Suppressor macrophage treated with lipopolysaccharide for 4 hours (primary cell): Measurements from ENCODE around the gene ASPA.
"Not testable (repeated sequence)": the region's sequence is repeated elsewhere in the genome, so short reads cannot be mapped to it uniquely, and the experiment has no call there.

Source experiments
- DNase-seq: peaks from one replicate; pipeline ENCODE4 v3.0.0-alpha.2; 2020

The ASPA gene

DNA sequence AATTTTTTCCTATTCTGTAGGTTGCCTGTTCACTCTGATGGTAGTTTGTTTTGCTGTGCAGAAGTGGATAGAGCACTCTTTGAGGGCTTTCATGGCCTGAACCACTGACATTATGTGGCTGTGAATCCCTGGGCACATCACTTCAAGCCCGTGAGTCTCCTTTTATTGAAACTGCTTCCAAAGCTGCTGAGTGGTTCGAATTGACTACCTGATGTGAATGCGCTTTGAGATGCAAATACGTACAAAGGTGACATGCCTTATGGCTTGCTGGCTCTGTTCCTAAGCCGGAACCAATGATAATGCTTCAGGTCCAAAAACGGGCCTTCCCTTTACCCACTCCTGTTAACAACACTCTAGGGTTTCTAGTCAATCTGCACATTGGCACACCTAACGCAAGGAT lies 34.3 kb downstream of the ASPA start:
- DNase-seq: no peak

DNA sequence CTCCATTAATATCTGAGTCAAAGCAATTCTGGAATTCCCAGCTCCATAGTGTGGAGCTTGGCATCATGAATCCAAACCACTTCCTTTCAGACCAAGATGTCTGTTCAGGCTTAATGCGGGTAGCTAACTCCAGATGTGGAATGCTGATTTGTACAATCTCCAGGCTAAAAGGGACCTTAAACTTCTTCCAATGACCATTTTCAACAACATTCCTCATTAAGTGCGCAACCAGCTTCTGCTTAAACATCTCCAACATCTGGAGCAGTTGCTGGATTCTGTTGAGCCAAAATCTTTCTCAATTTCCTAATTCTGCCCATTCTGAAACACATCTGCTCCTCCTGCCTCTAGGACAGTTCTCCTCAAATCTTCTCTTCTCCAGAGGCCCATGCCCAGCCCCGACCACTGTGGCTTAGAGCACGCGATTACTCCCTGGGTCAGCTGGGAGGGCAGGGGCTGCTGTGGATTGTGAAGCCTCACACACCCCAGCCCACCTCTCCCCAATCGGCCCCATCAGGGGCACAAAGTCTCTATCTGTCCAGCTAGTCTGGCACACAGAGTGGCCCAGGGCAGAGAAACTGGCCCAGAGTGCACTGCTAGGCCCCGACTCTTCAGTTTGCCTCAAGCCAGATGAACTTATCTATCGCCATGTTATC lies 36.2 kb downstream of the ASPA start:
- DNase-seq: no peak

DNA sequence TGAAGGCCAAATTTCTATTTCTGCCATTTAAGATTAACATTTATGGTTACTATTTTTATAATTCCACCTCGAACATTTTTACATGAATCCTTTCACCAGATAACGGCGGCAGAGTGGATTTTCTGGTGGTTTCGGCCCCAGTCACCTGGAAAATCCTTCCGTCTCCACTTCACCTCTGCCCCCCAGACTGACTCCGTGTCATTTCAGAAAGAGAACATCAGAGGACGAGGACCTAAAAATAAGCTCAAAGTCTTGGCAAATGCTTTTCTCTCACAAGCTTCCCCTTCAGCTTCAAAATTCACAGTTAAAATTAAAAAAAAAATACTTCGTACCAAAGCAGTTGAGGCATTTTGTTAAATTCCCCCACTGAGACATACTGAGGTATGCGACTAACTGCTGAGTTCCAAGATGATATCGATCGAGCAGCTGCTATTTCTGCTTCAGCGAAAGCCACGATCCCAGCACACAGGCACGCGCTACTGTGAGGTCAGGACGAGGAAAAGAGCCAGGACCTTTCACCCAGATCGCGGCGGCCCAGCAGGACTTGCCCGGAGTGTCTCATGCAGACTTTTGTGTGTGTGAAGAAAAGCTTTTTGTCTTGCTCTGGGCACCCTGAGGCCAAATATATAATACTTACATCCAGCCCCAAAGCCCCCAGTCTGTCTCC lies 36.8 kb downstream of the ASPA start:
- no peak for DNase-seq

DNA sequence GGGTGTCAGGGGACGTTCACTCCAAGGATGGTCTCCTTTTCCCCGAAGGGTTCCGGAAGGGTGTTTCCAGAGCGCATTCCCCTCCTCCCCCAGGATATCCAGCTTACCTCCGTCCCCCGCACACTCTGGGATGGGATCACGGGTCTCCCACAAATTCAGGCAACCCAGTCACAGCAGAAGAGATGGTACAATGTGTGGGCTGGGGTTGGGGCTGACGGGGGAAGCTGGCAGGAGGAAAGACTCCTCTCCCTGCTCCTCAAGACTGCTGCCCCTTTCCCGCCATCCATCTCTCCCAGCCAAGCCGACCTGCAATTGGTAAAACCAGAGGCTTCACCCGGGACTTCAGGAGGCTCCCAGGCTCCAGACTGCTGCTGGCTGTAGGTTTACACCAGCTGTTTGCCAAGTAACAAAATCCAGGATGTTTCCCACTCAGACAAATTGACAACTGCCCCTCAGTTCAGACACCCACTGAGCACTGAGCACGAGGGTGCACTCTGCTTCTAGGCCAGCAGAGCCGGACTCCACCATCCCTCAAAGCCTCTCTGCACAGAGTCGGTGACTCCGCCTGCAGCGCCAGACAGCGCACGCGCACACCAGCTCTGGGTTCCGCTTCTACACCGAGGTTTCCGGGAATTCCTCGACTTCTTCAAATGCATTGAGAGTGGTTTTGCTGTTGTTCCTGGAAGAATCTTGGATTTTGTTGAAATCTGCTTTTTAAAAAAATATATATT lies 37.7 kb downstream of the ASPA start:
- no peak for DNase-seq

DNA sequence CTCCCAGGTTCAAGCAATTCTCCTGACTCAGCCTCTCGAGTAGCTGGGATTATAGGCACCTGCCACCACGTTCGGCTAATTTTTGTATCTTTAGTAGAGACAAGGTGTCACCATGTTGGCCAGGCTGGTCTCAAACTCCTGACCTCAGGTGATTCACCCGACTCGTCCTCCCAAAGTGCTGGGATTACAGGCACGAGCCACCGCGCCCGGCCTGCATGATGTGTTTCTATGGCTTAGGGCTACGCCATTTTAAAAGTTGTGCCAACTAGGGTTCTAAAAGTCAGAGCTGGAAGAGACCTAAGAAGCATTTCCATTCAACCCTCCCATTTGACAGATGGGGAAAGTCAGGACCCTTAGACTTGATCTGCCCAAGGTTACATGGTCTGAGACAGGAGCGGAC lies 38.4 kb downstream of the ASPA start:
- DNase-seq: not testable (repeated sequence)

DNA sequence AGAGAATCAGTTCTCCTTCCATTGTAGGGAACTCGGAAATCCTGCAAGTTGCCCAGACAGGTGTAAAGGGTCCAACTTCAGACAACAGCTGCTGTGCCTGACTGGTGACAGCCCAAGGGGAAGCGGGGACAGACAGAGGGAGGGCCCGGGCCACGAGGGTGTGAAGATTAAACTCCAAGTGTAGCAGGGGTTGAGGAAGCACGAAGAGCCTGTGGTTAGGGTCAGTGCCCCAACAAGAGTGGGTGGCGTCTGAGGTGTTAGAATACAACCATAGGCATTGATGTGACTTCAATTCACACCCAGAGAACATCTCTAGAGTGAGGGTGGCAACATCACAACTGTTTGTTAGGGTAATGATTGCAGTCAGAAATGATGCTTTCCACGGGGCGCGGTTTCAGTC lies 39.1 kb downstream of the ASPA start:
- no peak for DNase-seq

DNA sequence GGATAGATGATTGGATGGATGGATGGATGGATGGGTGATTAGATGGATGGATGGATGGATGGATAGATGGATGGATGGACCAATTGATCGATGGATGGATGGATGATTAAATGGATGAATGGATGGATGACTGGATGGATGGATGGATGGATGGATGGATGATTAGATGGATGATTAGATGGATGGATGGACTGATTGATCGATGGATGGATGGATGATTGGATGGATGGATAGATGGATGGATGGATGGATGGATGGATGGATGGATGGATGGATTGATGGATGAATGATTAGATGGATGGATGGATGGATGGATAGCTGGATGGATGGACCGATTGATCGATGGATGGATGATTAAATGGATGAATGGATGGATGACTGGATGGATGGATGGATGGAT lies 43.7 kb downstream of the ASPA start:
- DNase-seq: not testable (repeated sequence)

DNA sequence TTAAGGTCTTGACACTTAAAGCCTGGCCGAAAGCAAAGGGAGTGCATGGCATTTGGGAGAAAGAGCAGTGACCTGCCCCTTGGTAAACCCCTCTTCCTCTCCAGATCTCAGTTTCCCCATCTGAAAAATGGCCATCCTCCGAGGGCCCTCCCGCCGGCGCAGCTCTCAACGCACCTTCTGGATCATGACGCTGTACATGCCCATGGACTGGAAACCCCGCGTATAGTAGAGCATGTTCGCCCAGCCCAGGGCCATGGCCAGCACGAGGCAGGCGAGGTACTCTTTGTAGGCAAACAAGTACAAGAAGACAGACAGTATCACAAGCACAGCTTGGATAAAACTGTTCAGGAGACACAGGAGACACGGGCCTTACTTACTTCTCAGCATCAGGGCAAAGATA lies 48.2 kb downstream of the ASPA start:
- DNase-seq: no peak

DNA sequence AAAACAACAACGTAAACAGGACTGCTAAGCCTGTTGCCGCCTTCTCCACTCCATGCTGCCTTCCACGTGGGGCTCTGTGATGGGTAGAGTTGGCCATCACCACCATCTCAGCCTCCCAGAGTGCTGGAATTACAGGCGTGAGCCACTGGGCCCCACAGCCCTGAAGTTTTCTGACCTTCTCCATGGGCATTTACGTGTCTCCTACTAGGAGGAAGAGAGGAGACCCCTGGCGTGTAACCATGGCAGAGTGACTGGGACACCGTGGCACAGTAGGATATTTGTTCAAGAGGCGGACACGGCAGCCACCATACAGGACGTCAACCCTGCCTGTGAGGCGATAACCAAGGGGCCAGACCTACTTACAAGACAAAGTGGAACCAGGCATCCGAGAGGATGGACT lies 50.7 kb downstream of the ASPA start:
- no peak for DNase-seq

DNA sequence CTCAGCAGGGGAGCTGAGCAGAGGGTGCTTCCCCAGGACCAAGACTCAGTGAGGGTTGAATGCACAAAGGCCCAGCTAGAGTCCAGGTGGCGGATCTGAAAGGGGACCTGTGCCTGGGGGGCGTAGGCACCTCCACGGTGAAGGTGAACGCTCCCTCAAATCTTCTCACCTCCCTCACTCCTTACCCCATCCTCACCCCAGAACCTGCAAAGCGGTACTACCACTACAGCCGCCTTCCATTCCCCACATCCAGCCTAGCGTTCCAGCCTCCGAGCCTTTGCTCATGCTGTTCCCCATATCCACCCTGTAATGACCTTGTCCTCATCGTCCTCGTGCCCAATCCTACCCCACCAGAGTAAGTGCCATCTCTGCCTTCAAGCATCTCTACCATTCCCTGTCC lies 51.2 kb downstream of the ASPA start:
- no peak for DNase-seq

DNA sequence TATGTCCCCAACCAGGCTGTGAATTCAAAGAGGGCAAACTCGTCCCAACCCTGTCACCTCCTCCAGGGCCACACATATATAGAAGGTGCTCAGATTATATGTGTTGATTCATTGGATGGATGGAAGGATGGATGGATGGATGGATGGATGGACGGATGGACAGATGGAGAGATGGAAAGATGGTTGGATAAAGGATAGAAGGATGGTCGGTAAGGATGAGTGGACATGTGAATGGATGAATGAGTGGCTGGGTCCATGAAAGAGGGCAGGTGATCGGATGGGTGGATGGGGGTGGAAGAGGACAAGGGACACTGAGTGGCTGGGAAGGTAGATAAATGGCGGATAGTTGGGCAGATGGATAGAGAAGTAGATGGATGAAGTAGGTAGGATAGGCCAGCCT lies 51.7 kb downstream of the ASPA start:
- DNase-seq: no peak

DNA sequence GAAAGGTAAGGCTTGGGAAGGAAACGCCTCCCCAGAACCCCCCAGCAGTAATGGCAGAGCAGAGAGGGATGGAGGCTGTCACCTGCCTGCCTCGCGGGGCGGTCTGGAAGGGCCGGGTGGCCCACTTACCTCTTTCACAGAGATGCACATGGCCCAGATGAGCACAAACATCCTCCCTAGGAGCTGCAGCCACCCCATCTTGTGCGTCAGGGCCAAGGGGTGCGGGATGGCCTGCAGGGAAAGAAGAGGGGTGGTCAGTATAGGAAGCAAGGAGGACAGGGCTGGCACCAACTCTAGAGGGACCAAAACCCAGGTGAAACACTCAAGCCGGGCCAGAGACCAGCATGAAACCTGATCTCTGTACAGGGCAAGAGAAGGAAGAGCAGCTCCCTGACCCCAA lies 52.1 kb downstream of the ASPA start:
- no peak for DNase-seq

DNA sequence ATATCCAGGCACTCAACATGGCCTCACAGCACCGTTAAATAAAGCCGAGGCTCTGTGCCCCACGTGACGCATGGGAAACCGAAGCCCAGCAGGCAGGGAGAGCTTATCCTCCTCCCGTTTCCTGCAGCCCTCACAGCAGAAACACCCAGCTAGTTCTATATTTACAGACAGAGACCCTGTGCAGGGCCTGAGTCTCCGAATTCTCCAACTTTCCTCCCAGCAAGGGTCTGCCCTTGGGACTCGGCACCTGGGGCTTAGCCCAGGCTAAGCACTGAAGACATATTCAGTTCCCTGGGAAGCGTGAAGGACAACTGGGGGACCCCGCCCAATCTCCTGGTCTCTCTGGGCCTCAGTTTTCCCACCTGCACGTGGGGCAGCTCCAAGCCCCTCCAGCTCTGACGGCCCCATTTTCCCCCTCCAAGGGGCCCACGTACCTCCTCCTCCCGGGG lies 52.6 kb downstream of the ASPA start:
- no peak for DNase-seq

DNA sequence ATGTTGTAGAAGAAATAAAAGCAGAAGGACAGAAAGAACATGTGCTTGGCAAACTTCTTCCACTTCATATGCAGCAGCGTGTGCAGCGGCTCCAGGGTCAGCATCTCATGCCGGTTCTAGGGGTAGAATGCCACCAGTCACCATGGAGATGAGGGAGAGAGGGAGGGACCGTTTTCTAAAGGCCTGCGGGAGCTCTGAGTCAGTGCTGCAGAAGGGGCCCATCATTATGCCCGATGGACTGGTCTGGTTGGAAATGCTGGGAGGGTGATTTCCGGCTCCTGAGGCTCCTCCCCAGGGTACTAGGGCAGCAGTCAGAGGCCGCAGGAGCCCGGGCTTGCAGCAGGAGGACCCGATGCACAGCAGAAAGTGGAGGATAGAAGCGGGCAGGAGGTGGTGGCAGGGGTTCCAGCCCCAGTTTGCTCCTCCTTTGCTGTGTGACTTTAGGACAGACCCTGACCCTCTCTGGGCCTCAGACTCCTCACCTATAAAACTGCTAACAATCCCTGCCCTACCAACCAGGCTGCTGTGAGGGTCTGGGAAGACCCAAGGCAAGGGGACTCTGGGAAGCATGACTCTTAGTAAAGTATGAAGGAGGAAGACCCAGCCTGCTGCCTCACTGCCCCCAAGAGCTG lies 53.2 kb downstream of the ASPA start:
- DNase-seq: no peak

DNA sequence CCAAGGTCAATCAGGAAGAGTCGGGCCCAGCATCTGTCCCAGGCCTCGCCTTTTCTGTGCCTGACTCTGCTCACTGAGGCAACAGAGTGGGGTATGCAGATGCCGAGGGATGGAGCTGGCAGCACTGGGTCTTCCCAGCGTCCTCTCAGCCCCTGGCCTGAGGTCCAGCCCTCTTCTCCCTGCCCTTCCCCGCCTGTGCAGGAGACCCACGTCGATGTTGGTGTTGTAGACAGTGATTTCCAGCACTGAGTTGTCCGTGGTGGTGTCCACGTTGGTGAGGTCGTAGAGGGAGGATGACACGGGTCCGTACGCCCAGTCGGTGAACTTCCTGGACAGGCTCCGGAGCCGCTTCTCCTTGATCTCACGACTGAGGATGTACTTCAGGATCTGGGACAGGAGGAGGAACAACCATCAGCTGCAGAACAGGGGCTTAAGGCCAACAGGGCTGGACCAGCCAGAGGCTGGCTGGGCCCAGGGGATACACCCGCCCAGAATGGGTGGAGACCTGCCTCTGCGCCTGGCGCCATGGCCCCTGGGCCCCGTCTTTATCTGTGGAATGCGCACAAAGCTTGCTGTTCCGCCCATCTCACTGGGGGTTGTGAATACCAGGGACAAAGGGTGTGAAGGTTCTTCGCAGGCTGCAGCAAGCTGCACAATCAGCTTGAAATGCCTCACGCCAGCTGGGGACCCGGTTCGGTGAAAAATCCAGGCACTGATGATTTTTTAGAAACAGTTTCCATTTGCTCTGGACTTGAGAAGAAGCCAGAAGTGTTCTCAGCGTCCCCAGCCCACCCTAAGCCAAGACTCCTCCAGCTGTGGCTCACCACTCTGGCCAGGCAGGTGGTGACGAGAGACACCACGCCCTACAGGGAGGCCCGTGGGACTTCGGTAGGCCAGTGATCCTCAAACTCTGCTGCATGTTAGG lies 54.3 kb downstream of the ASPA start:
- DNase-seq: no peak

DNA sequence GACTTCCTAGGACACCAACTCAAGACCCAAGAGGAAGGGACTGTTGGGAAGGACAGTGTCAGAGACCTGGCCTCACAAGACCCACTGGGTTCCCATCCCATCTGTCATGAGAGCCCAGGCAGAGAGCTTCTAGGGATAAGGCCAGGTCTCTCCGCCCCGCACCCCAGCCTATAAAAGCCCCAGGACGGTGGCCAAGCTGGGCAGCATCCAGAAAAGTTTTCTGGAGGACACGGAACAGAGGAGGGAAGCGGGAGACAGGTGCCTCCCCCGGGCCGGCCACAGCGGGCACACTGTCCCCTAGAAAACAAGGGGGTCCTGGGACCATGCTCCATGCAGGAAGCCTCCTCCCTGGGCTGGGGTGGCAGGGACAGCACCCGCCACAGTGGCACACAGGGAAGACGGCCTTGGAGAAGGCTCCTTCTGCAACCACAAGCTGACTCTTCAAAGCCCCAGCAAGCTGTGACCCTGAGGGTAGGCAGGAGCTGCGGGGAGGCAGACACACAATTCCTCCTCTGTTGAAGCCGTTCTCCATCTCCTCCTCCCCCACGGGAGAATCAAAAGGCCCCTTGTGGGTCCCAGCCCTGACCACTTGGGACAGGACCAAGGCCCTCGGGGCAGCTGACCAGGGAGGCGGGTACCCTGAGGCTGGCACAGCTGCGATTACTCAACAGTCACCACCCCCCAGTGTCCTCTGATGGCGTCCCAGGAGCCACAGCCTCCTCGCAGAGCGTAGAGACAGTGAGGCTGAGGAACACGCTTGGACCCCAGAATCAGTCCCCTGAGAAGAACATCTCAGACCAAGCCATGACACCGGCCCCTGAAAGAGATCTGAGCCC lies 55.7 kb downstream of the ASPA start:
- no peak for DNase-seq

DNA sequence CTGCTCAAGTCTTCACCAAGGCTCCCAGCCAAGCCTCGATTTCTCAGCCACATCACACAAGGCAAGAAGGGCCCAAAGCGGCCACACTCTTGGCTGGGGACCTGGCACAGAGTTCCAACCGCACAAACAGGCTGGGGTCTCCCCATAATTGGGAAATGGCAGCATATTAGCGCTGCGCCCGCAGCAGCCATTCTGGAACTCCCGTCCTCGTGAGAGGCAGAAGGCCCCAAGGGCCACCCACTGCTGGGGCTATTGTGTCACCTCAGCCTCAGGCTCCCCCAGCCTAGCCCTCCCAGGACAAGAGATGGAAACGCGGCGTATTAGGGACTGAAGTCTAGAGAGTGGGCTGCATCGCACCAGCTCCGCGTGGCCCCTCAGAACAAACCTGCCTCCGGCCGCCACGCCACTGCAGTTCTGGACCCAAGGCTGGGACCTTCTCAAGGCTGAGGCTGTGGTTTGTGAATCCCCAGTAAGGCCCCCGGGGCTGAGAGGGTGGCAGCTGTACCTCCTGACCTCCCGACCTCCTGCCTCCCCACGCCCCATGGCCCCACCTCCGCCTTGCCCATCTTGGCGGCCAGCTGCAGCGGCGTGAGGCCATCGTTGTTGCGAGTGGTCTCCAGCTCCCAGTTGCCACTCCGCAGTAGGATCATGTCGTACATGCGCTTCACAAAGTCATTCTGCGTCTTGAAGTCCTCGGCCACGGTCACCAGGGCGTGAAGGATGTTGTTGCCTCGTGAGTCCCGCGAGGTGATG lies 56.5 kb downstream of the ASPA start:
- no peak for DNase-seq

DNA sequence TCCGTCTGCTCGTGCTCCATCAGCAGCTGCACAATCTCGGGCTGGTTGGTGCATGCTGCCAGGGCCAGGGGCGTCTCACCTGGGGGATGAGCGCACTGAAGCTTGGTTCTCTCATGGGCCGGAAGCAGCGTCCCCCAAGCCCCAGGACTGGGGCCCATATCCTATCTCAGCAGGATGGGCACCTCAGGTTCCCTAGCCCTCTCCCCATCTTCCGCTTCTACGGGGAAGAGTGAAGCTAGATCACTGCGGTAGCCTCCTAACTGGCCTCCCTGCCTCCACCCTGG lies 57.0 kb downstream of the ASPA start:
- DNase-seq: no peak

DNA sequence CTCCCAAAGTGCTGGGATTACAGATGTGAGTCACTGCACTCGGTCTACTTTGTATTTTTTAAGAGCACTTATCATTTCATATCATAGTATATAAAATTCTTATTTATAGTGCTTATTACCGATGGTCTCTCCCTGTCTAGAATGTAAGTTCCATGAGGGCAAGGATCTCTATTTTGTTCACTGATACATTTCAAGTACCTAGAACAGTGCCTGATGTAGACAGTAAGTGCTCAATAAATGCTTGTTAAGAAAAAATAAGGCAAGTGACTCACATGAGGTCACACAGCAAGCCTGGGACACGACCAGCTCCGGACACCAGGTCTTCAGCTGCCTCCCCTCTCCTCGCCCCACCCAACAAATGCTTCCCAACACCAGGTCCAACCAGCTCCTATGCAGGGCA lies 58.0 kb downstream of the ASPA start:
- no peak for DNase-seq

DNA sequence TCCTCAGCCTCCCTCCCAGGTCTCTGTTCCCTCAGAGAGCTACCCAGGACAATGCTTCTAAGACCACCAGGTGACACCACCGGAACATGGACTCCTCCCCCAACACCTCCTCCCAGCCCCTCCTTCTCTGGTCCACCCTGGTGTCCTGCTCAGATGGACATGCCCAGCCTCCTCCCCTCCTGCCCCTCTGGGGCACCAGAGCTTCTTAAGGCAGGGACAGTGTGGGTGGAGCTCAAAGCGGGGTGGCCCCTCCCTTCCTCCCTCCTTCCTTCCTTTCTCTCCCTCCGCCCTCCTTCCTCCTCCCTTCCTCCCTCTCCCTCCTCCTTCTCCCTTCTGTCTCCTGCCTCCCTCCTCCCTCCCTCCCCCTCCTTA lies 59.1 kb downstream of the ASPA start:
- no peak for DNase-seq

DNA sequence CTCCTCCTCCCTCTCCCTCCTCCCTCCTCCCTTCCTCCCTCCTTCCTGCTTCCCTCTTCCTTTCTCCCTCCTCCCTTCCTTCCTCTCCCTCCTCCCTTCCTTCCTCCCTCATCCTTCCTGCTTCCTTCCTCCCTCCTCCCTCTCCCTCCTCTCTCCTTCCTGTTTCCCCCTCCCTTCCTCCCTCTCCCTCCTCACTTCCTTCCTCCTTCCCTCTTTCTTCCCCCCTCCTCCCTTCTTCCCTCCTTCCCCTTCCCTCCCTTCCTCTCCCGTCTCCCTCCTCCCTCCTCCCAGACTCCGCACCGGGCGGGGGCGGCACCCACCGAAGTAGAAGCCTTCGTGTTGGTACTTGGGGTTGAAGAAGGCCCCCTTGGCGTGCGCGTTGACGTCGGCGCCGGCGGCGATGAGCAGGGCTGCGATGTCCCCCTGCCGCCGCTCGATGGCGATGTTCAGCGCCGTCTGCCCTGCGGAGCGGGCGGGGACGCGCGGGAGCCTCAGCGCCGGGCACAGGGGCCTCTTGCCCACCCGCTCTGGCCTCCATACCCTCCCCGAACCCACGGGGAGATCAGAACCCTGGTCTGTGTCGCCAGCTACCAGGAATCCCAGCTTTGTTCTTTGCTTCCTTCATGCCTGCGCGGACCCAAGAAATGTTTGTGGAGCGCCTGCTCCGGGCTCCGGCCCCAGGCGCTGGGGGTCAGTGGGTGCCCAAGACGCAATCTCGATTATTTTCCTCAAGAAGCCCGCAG lies 59.6 kb downstream of the ASPA start:
- DNase-seq: peak; percentile 5
